ENCODE data around the gene KCNMA1. TPM values are rescaled to one million over a fixed set of nuclear protein-coding genes. Genes with fewer than 3 reads are reported as not detected.
"Not testable (repeated sequence)": the region's sequence is repeated elsewhere in the genome, so short reads cannot be mapped to it uniquely, and the experiment has no call there.

The KCNMA1 gene
- total RNA-seq, 1 donor from 2014 or later = 15.8 TPM

DNA sequence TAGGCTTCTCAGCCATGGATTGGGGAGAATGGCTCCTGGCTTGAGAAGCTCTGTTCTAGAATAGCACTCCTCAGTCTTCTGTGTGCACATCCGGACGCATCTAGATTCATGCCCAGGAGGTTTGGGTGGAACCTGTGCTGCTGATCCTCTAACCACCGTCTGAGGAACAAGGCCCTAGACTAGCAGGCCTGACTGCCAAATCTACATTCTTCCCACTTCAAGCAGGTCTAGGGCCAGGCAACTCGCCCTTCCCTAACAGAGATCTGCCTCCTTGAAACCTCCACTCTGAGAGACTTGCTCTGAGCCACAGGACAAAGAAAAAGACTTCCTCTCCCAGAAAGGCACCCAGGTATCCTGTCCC is 61.6 kb downstream of the KCNMA1 start:
- TF ChIP-seq, protein P1, sequence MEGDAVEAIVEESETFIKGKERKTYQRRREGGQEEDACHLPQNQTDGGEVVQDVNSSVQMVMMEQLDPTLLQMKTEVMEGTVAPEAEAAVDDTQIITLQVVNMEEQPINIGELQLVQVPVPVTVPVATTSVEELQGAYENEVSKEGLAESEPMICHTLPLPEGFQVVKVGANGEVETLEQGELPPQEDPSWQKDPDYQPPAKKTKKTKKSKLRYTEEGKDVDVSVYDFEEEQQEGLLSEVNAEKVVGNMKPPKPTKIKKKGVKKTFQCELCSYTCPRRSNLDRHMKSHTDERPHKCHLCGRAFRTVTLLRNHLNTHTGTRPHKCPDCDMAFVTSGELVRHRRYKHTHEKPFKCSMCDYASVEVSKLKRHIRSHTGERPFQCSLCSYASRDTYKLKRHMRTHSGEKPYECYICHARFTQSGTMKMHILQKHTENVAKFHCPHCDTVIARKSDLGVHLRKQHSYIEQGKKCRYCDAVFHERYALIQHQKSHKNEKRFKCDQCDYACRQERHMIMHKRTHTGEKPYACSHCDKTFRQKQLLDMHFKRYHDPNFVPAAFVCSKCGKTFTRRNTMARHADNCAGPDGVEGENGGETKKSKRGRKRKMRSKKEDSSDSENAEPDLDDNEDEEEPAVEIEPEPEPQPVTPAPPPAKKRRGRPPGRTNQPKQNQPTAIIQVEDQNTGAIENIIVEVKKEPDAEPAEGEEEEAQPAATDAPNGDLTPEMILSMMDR (IDR thresholded peaks at IDR 0.05; ENCODE audit: insufficient read depth, low read length, severe bottlenecking) = no peak
- no peak for DNase-seq (ENCODE audit: low read depth)
- H3K27me3 ChIP-seq (ENCODE audit: control insufficient read depth, insufficient read depth, low read length) = no peaks in the 10 kb centered on the region
- H3K36me3 ChIP-seq (ENCODE audit: control insufficient read depth, insufficient read depth, low read length) = no peaks in the 10 kb centered on the region
- H3K4me3 ChIP-seq (ENCODE audit: low read depth, low read length) = no peak overlapping the region
- no peak for FAIRE-seq

DNA sequence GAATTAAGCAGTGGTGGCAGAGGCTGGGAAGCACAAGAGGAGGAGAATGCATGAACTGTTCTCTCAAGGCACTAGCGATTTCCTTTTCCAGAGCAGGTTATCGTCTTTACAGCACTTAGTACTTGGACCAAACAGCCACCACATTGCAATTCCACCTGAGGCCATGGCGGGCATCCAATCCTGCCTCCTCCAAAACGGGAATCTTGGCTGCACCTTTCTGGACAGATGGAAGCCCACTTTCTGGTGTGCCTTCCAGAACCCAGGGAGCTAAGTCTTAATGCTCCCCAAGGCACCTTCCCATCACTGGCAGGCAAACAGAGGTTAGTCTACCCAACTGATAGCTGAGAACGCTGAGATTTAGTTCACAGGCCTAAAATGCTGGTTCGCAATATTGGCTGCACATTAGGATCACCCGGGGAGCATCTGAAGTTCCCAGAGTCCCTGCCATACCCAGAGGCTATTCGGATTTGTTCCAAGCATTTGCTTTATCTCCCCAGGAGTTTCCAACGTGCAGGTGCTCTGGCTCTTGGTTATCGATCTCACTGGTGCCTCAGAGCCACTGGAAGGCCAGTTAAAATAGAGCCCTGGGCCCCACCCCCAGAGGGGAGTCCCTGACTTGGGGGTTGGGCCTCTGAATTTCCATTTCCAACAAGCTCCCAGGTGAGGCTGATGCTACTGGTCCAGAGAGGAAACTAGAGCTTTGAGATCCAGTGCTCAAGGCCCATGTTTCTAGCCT is 62.2 kb downstream of the KCNMA1 start:
- TF ChIP-seq, protein P1 (IDR thresholded peaks at IDR 0.05; ENCODE audit: insufficient read depth, low read length, severe bottlenecking) = no peak
- no peaks in the 10 kb centered on the region for H3K36me3 ChIP-seq (ENCODE audit: control insufficient read depth, insufficient read depth, low read length)
- no peak overlapping the region for H3K4me3 ChIP-seq (ENCODE audit: low read depth, low read length)
- DNase-seq (ENCODE audit: low read depth) = no peak
- no peaks in the 10 kb centered on the region for H3K27me3 ChIP-seq (ENCODE audit: control insufficient read depth, insufficient read depth, low read length)
- no peak for FAIRE-seq

DNA sequence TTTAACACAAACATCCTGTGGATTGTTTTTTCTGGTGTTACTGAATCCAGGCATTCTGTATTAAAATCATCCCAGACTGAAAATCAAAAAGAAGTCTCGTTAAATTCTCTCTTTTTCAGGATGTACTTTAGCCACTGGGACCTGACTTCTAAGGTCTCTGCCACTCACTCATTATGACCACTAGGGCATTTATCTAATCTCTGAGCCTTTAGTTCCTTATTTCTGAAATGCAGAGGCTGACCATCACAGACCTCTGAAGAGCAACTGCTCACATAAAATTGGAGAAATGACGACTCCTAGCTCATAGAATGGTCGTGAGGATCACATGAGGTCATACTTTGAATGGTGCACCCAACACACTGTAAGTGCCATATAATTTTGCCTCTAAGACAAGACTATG is 63.2 kb downstream of the KCNMA1 start:
- TF ChIP-seq, protein P1 (IDR thresholded peaks at IDR 0.05; ENCODE audit: insufficient read depth, low read length, severe bottlenecking) = peak; percentile 3
- DNase-seq (ENCODE audit: low read depth) (no peak), FAIRE-seq (no peak)

DNA sequence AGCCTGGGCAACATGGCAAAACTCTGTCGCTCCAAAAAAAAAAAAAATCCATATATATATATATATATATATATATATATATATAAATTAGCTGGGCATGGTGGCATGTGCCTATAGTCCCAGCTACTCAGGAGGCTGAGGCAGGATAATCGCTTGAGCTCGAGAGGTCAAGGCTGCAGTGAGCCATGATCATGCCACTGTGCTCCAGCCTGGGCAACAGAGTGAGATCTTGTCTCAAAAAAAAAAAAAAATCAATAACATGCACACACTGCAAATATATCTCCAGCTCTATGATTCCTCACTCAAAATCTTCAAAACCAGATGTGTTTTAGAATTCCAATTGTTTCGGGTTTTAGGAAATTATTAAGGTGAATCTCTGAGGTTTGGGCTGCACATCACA is 65.1 kb downstream of the KCNMA1 start:
- FAIRE-seq; H3K36me3 ChIP-seq (ENCODE audit: control insufficient read depth, insufficient read depth, low read length); DNase-seq (ENCODE audit: low read depth); H3K27me3 ChIP-seq (ENCODE audit: control insufficient read depth, insufficient read depth, low read length); H3K4me3 ChIP-seq (ENCODE audit: low read depth, low read length): not testable (repeated sequence)

More for the DNA sequence above, 63.2 kb downstream of the KCNMA1 start:
- Histone ChIP-seq H3K4me3 (ENCODE audit: low read depth, low read length) (no peak overlapping the region), H3K36me3 (ENCODE audit: control insufficient read depth, insufficient read depth, low read length) (no peaks in the 10 kb centered on the region), H3K27me3 (ENCODE audit: control insufficient read depth, insufficient read depth, low read length) (no peaks in the 10 kb centered on the region)

DNA sequence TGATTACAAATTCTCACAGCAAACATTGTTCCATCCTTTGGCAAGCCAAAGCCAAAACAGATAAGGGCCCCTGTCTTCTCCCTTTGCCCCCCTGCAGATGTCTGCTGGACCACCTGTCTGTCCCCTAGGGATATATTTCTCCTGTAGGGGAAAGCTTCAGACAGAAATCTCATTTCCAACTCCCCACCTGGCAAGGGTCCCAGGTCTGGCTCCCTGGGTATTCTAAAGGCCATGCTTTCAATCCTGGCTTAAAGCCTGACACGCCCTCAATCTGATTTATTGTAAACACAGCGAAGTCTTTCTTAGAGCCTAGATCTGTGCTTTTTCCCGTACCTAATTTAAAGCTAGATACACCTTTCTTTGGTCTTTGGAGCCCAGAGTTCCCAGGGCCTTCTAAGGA is 66.1 kb downstream of the KCNMA1 start:
- FAIRE-seq (no peak), DNase-seq (ENCODE audit: low read depth) (no peak)
- Histone ChIP-seq H3K4me3 (ENCODE audit: low read depth, low read length) (no peak overlapping the region), H3K27me3 (ENCODE audit: control insufficient read depth, insufficient read depth, low read length) (no peaks in the 10 kb centered on the region), H3K36me3 (ENCODE audit: control insufficient read depth, insufficient read depth, low read length) (no peaks in the 10 kb centered on the region)
- TF ChIP-seq, protein P1 (IDR thresholded peaks at IDR 0.05; ENCODE audit: insufficient read depth, low read length, severe bottlenecking) = no peak

DNA sequence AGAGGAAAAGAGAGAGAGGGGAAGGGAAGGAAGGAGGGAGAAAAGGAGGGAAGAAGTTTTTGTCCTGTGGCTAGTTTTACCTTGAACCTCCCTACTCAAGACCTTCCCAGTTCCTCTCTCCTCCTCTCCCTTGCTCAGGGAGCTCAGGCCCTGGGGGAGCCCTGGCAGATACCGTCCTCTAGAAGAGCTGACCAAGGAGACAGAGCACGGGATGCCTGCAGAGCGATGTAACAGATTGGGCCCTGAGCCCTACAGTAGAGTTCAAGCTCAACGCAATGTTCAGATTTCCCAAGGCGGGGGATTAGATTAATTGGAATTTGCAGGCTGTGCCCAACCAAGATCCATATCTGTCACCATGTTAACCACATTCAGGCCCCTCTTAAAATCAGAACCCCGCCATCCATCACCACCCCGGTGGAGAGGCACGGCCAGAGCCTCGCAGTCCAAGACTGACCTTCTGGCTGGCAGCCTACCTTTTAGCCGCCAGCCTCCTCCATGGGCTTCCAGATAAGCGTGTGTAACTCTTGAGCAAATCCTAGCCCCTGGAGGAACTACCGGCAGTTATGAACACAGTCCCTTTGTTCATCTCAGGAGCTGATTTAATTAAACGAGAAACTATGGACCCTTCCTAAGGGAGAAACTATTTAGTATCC is 70.6 kb downstream of the KCNMA1 start:
- no peaks in the 10 kb centered on the region for H3K36me3 ChIP-seq (ENCODE audit: control insufficient read depth, insufficient read depth, low read length)
- TF ChIP-seq, protein P1 (IDR thresholded peaks at IDR 0.05; ENCODE audit: insufficient read depth, low read length, severe bottlenecking) = no peak
- FAIRE-seq (no peak), DNase-seq (ENCODE audit: low read depth) (no peak)
- no peaks in the 10 kb centered on the region for H3K27me3 ChIP-seq (ENCODE audit: control insufficient read depth, insufficient read depth, low read length)
- H3K4me3 ChIP-seq (ENCODE audit: low read depth, low read length) = no peak overlapping the region

Measured in bronchial epithelial cell (primary cell).